T-helper 2 cell treated with Interferon-gamma antibody and Interleukin-4, amounts not matched to agents 100 ng/mL and 5 ng/mL, for 36 hours (primary cell): ENCODE results near the gene DPYSL5. TPM values are rescaled to one million over a fixed set of nuclear protein-coding genes. Genes with fewer than 3 reads are reported as not detected.

Experiments
- intact Hi-C: fragments of 100-400 bp; cut with micrococcal nuclease; formaldehyde crosslinking; loops from one replicate; pipeline ENCODE4 v1.15.1; 2023
- total RNA-seq: library from RNA; stranded (reverse); gene quantifications from 2 replicates; pipeline ENCODE4 v1.2.3, GENCODE V29; 2022

The DPYSL5 gene
- total RNA-seq, 1 donor from 2014 or later: not detected

GRCh38 chr2:26957041-26957440 is 109.1 kb downstream of the DPYSL5 start:
- intact Hi-C loops: no loop called here

- intact Hi-C loops: no loop called here
These were observed 109.6 kb downstream of the DPYSL5 start for GRCh38 chr2:26957534-26957933.

GRCh38 chr2:26959331-26959730 is 111.4 kb downstream of the DPYSL5 start:
- intact Hi-C loops: no loop called here

- intact Hi-C loops: loop anchor here (5.0 kb wide), 1 partner anchor 318 kb away; the partner anchor contains the start of gene TRIM54
These were observed 116.7 kb downstream of the DPYSL5 start for GRCh38 chr2:26964446-26965130.

GRCh38 chr2:26968001-26968400 is 120.1 kb downstream of the DPYSL5 start:
- intact Hi-C loops: no loop called here

- intact Hi-C loops: no loop called here
These were observed 121.3 kb downstream of the DPYSL5 start for GRCh38 chr2:26969077-26969844.

- intact Hi-C loops: loop anchor here (1.0 kb wide), 2 partner anchors 9 to 80 kb away; no protein-coding TSS in a partner anchor
These were observed 122.5 kb downstream of the DPYSL5 start, which contains the start of gene MAPRE3 for GRCh38 chr2:26970244-26970927. Gene MAPRE3 (plus strand): TSS chr2:26970637. CDS start chr2:27022219, 51,582 bp downstream.

GRCh38 chr2:26970928-26971627 is 123.1 kb downstream of the DPYSL5 start:
- intact Hi-C loops: loop anchor here (1.0 kb wide), 2 partner anchors 10 to 79 kb away; no protein-coding TSS in a partner anchor

- intact Hi-C loops: no loop called here
These were observed 124.2 kb downstream of the DPYSL5 start for GRCh38 chr2:26971911-26972786.

GRCh38 chr2:26974352-26974751 is 126.4 kb downstream of the DPYSL5 start:
- intact Hi-C loops: no loop called here

GRCh38 chr2:26975102-26975501 is 127.2 kb downstream of the DPYSL5 start:
- intact Hi-C loops: no loop called here

- intact Hi-C loops: no loop called here
These were observed 127.7 kb downstream of the DPYSL5 start for GRCh38 chr2:26975656-26976055.

GRCh38 chr2:26976237-26976636 is 128.3 kb downstream of the DPYSL5 start:
- intact Hi-C loops: no loop called here

GRCh38 chr2:26977012-26977411 is 129.1 kb downstream of the DPYSL5 start:
- intact Hi-C loops: no loop called here

- intact Hi-C loops: no loop called here
These were observed 130.2 kb downstream of the DPYSL5 start for GRCh38 chr2:26978061-26978596.

- intact Hi-C loops: no loop called here
These were observed 131.8 kb downstream of the DPYSL5 start for GRCh38 chr2:26979741-26980140.

- intact Hi-C loops: no loop called here
These were observed 133.0 kb downstream of the DPYSL5 start for GRCh38 chr2:26980971-26981370.

- intact Hi-C loops: no loop called here
These were observed 134.3 kb downstream of the DPYSL5 start for GRCh38 chr2:26982102-26982742.

- intact Hi-C loops: no loop called here
These were observed 135.8 kb downstream of the DPYSL5 start for GRCh38 chr2:26983746-26984145.
